Left forelimb (tissue), 1 donor: Measurements from ENCODE around the gene TMF1.

Source experiments
- DNase-seq: peaks from one replicate; pipeline ENCODE4 v3.0.0-alpha.2; 2018; ENCODE audit warnings: low spot score

Gene TMF1

DNA sequence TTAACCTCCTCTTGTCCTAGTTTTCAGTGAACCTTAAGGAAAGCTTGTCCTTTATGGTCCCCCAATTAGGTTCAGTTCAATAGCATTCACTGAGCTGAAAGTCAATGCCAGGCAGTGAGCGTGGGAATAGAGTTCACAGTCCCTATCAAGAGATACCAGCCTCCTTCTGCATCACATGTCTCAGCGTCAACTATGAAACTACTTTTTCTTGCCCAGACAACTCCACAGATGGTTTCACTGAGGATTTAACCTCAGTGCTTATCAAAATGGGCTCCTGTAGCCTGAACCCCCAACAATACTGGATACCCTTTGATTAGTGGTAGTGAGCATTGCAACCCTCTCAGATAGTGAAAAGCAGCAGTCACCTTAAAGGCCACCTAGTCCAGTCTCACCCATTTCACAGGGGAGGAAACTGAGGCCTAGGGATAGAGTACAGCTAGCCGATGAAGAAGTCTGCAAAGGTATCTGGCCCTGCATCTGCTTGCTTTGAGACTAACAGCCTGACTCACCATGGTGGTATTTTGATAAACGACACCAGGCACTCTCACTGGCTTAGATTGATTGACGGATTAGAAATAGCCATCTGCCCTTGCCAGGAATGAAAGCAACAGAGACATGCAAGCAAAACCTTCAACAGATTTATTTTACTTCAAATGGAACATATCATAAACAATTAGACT is 29.6 kb upstream of the TMF1 start:
- no peak for DNase-seq

DNA sequence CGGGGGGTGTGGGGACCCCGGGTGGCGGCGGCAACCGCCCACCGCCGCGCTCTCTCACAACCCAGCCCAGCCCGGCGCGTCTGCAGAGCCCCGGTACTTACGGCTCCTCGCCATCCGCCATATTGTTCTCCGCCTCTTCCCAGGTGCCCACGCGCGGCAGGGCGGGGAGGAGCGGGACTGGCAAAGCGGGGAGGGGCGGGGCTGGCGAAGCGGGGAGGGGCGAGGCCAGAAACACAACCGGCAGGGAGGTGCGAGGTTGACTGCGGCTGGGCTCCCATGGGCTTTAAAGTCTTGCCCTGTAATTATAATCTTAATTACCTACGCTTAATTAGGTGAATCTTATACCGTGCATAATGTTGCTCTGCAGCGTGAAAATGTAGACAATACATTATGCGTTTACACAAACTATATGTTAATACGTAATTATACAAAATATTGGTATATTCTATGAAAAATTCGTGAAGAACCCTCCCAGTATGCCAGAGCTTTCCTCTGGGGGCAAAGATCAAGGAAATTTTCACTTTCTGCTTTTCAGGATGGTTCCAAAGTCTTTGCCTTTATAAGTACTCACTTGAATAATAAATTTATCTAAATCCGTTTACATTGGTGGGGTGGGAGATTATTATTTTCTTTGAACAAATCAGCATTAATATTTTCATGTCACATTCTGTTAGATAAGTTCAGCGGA is 28.2 kb upstream of the TMF1 start, which contains the start of gene UBA3:
TSS of gene UBA3 (minus strand) at position 133 of the 688 bp plus-strand sequence. CDS start at position 121, 12 bp downstream.
- peak; percentile 92 for DNase-seq

DNA sequence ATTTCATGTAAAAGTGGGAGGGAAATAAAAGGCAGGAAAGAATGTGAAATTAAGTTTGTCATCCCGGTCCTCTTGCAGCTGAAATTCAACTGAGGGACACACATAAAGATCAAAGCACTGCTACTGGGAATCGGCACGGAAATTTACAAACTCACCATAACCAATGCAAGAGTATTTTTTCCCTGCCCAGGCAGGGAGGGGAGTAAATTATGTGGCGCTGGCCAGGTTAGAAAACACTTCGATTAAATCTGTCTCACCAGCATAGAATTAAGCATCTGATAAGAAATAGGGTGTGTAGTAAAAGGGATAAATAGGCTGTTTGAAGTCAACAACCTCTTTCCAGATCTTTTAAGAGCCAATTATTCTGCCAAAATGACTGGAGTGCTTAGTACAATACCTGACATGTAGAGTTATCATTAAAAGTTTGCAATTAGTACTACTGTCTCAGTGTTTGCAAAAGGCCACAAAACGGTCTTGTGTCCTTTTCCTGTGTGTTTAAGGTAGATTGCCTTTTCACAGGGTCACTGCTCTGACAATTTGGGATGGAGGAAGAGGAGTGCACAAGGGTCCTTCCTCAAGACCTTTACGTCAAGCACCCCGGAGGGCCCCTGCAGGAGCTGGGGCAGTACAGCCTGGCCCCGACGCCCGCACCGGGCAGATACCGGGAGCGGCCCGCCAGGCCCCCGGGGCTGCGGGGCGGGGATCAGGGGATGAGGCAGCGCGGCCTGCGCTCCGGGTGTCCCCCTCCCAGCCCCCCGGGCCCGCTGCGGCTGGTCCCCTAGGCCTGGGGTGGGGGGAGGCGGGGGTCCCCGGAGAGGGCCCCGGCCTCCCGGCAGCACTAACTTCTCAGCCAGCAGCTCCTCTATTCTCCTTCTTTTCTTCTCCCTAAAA is 27.4 kb upstream of the TMF1 start:
- DNase-seq, result peak; percentile 66

DNA sequence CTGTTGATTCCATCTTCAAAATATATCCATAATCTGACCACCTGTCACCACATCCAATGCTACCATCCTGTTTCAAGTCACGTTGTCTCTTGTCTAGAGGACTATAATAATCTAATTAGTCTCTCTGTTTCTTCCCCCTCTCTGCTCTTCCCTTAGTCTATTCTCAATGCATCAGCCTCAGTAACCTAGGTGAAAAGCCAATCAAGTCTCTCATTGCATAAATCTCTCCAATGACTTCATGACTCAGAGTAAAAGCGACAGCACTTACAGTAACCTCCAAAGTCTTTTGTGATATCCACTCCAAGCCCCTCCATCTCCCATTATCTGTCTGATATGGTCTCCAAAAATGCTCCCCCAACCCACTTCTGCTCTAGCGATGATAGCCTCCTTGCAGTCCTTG is 20.8 kb upstream of the TMF1 start:
- no peak for DNase-seq

DNA sequence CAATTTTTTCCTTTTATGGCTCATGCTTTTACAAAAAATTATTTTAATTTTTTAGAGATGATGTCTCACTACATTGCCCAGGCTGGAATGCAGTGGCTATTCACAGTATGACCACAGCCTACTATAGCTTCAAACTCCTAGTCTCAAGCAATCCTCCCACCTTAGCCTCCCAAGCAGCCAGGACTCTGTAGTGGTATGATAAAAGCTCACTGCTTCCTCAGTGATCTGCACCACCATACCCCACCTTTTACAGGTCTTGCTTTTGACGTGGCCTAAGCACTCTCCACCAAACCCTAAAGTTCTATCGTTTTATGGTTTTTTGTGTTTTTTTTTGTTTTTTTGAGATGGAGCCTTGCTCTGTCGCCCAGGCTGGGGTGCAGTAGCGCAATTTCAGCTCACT is 14.0 kb upstream of the TMF1 start:
- DNase-seq, result no peak

DNA sequence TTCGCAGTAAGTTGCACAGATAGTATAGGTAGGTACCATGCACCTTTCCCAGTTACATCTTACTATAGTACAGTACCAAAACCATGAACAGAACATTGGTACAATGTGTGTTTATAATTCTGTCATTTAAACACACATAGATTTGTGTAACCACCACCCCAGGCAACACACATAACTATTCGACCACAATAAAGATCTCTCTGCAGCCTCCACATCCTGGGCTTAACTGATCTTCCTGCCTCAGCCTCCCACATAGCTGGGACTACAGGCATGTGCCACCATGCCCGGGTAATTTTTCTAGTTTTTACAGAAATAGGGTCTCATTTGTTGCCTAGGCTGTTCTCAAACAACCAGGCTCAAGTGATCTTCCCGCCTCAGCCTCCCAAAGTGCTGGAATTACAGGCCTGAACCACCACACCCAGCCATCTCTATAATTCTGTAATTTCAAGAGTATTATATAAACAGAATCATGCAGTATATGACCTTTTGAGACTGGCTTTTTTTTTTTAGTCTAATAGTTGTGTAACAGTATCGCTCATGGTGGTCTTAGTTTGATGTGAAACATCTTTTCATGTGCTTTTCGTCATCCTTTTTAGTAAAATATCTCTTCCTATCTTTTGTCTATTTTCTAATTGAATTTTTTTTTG is 13.3 kb upstream of the TMF1 start:
- DNase-seq, result no peak

DNA sequence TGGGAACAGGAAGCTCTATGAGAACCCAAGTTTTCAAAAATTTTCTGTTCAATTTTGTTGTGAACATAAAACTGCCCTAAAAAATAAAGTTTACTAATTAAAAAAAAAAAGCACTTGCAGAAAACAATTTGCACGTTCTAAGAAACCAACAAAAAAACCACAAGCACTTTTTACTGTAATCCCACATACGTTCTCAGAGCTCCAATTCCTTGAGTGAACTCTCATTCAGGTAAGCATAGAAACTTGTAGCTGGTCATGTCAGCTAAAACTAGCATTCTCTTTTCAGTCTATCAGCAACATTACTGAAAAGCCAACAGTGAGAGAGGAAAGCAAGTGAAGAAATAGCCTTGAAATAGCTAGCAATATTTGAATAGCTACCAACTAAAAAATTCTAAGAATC is 11.5 kb upstream of the TMF1 start:
- DNase-seq, result no peak

DNA sequence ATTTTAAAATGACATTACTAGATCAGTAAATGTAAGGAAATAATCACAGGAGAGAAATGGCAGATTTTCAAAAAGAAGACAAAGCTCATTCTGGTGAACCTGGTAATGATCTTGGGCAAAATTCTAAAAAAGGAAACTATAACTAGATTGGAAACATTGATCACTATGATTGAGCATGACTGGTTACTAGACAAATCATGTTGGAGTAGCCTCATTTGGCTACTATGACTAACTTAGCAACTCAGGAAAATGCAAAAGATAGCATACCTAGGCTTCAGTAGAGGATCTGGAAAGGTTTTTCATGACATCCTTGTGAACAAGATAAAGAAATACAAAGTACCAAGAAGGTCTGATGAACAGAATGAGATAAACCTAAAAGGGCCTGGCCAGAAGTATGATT is 7.6 kb upstream of the TMF1 start:
- DNase-seq, result no peak

DNA sequence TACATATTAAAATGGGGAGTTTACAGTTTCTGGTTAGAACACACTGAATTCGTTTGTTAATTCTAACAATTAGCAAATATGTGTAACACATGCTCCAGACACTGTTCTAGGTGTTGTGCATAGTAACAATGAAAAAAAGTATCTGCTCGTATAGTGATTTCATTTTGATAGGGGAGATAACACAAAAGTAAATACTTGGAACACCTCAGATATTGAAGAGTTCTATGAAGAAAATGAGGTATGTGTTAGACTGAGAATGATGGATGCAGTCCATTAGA is 6.8 kb upstream of the TMF1 start:
- DNase-seq, result no peak

DNA sequence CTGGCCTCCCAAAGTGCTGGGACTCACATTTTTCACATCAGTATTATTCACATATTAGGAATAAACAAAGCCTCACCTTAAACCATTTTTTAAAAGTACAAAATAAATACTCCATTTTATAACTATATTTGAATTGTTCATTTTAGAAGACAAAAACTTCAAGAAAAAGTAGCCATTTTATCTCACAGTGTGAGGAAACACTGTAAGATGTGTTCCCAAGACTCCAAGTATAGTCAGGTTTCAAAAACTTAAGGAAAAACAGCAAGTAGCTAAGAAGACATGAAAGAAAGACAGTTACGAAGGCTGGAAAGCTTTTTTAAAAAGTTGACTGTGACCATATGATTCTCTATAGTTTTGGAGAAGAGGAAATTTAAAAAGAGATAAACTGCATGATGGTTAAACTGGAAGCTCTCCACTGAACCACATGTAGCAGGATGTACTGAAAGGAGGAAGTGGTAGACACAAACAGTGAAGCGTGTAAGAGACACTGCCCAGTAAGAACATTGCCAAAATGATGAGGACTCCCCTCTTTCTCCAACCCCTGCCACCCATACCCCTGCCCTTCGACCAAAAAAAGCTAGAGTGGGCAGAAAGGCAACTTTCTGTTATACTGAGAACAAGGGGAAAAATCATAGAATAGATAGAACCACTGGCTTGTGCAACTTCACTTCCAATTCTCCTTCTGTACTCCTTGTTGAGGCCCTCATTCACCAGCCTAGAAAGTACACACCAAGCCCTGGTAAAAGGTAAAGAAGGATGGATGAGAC is 6.2 kb upstream of the TMF1 start:
- no peak for DNase-seq

DNA sequence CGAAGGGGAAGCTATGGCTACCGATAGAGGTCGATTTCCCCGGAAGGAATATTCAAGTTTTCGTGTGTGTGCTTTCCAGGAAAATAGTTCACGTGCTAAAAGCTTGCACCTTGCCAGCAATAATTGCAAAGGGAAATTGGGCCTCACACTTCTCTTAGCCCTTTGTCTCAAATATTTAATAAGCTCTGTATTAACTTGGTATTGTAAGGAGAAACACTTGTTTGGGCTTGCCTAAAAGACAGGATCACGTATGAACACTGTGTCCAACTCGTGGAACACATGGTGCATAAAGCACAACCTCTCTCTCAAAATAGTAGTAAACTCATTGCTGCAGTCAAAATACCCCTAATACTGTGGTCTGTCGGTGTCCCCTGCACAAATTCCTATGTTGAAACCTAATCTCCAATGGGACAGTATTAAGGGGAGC is 352 bp upstream of the TMF1 start:
- no peak for DNase-seq

DNA sequence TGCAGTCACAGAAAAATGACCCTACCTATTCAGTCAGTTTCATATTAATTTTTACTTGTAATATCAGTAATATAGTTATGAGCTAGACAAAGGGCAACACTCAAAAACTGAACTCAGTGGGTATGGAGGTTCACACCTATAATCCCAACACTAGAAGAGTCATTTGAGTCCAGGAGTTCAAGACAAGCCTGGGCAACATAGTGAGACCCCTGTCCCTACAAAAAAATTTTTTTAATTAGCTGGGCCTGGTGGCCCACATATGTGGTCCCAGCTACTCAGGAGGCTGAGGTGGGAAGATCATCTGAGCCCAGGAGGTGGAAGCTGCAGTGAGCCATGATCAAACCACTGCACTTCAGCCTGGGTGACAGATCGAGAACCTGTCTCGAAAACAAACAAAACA is 3.1 kb downstream of the TMF1 start:
- no peak for DNase-seq

DNA sequence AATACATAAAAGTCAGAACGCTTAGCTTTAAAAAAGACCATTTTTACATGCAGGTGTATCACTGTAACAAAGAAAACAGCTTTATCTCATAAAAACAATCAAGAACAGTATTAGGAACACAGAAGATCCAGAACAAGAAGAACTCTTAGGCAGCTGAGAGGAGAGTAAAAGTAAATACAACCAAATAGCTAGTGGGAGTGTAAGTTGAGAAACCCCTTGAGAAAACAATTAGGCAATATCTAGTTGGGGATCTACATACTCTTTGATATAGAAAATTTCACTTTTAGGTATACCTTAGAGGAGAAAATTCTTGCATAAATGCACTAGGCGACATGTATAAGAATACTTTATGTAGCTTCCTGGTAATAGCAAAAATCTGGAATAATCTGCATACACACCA is 7.5 kb downstream of the TMF1 start:
- DNase-seq, result no peak

DNA sequence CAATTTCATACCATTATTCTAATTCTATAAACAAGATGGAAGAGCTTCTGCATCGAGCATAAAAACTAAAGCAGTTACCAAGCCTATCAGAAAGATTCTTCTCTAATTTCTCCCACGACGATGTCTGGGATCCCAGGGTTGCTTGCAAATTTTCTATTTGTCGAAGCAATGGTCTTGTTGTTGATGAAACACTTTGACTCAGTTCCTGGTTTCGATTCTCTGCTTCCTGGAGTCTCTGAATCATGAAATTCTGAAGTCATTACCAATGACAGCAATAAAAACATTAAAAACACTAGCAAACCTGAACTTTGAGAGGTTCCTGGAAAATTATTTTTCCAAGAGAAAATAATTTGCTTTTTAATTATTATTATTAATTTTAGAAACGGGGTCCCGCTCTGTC is 18.7 kb downstream of the TMF1 start:
- DNase-seq, result no peak

DNA sequence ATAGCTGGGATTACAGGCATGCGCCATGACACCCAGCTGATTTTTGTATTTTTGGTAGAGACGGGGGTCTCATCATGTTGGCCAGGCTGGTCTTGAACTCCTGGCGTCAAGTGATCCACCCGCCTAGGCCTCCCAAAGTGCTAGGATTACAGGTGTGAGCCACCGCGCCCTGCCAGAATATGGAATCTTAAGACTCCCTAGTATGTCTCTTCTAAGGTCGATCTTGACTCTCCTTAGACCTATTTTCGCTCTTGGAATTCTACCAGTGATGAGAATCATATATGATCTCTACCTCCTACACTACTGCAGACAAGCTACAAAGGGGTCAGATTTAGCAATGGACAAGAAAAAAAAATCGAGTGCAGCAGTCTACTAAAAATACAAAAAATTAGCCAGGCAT is 19.4 kb downstream of the TMF1 start:
- DNase-seq, result no peak

DNA sequence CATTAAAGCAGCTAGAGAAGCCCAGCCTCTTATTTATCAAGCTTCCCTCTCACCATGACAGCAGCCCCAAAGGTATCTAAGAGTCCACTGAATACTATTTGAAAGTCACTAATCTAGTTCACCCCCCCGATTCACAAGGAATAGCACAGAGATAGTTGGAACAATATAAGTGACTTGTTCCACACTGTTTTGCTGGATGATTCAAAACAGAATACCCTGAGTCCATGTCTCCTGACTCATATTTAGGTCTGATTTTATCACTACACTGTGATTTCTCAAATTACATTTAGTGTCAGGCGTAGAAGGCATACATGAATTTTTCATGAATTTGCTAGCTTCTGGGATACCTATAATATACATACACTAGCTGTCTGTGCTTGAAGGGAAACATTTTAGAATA is 20.0 kb downstream of the TMF1 start:
- no peak for DNase-seq

DNA sequence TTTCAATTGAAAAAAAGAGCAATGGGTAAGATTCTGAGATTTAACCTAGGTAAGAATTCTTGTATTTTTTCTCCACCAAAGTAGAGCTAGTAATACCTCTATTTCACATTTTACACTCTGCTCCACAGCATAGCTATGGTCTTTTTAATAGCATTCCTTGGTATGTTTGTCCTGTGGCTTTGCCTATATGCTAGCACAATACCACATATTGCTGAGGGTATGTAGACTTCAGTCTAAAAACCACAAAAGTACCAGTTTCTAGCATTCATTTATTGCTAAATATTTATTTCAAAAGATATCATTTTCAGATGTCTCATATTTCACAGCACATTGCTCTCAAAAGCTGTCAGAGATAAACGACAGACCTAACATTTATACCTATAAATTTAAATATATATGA is 20.5 kb downstream of the TMF1 start:
- DNase-seq, result no peak

DNA sequence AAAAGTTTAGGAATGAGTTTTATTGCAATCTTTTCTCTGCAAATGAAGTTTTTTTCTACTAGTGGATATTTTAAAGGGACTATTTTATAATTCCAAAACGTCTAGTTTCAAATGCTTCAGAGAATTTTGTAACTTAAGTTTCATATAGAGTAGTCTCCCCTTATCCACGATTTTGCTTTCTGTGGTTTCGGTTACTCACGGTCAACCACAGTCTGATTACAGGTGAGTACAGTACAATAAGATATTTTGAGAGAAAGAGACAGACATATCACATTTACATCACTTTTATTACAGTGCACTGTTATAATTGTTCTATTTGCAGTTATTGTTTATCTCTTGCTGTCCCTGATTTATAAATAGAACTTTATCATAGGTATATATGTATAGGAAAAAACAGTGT is 31.3 kb downstream of the TMF1 start:
- no peak for DNase-seq

DNA sequence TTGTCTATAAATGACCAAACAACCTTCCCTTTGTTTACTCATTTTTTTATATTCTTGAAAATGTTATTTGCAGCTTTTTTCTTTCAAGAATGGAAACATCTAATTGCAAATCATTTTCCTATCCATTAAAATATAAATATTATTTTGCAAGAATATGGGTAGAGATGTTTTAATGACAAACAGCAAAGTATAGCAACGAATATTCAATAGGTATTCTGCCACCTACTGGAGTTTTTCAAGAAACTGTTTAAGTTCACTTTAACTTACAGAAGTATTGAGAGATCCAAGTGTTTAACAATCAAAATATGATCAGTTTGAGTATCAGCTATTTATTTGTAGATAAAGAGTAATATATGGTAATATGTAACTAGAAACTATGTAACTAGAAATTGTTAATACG is 31.7 kb downstream of the TMF1 start:
- DNase-seq, result no peak

DNA sequence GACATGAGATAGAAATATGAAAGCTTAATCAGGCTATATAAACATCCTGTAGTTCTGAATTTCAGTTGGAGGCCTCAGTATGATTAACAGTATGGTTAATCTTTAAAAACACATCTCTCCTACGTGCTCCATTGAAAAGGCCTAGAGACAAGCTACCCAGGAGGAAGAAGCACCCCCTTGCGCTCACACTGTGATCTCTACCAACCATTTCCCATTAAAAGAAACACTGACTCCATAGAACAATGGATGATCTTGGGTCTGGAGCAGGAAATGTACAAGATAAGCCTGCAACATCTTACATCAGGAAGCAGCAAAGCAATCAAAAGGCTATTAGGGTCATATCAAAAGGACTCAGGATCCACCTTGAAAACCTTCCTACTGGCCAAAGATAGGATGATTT is 35.2 kb downstream of the TMF1 start:
- no peak for DNase-seq

DNA sequence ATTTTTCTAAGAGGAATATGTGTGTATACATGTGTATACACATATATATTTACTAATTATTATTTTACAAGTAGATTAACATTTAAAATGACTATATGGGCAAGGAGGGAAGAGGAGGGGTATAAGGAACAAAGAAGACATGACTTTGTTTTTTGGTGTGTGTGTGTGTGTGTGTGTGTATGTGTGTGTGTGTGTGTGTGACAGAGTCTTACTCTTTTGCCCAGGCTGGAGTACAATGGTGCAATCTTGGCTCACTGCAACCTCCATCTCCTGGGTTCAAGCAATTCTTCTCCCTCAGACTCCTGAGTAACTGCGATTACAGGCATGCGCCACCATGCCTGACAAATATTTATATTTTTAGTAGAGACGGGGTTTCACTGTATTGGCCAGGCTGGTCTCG is 36.0 kb downstream of the TMF1 start:
- no peak for DNase-seq

DNA sequence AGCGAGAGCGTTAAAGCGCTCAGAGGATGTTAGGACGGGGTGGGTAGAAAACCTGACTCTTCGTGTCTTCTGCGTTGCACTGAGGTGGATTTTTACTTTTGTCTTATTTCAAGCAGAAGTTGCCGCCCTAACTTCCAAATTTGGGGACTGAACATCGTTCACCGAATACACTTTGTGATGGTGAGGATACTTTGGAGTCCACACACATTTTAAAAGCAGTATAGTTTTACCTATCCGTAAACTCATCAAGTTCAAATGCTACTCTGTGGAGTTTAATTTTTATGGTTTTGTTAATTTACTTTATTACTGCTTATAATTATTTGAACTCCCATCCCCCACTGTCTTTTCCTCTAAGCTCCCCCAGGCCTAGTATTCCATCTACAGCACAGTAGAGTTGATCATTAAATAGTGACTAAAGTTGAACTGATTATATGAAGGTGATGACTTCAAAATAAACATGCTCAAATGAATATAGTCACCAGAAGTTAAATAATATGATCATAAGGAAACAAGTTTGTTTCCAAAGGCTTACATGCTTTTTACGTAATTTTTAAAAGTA is 38.0 kb downstream of the TMF1 start:
- DNase-seq, result no peak
